ENCODE results near the gene ABHD3. TPM values are rescaled to one million over a fixed set of nuclear protein-coding genes. Genes with fewer than 3 reads are reported as not detected.

Gene ABHD3
- total and polyA plus RNA-seq, 11 donors: 2.1 to 15.6 (median 4.8) TPM

DNA sequence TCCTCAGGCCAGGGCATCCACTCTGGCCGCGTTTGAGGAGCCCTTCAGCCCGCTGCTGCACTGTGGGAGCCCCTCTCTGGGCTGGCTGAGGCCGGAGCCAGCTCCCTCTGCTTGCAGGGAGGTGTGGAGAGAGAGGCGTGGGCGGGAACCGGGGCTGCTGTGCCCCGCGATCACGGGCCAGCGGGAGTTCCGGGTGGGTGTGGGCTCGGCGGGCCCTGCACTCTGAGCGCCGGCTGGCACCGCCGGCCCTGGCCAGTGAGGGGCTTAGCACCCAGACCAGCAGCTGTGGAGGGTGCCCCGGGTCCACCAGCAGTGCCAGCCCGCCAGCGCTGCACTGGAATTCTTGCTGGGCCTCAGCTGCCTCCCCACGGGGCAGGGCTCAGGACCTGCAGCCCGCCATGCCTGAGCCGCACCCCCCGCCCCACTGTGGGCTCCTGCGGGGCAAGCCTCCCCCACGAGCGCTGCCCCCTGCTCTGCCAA, 1.9 kb upstream of the ABHD3 start:
- no peak for TF ChIP-seq POLR2A (IDR thresholded peaks at IDR 0.05)
- TF ChIP-seq, protein P1, sequence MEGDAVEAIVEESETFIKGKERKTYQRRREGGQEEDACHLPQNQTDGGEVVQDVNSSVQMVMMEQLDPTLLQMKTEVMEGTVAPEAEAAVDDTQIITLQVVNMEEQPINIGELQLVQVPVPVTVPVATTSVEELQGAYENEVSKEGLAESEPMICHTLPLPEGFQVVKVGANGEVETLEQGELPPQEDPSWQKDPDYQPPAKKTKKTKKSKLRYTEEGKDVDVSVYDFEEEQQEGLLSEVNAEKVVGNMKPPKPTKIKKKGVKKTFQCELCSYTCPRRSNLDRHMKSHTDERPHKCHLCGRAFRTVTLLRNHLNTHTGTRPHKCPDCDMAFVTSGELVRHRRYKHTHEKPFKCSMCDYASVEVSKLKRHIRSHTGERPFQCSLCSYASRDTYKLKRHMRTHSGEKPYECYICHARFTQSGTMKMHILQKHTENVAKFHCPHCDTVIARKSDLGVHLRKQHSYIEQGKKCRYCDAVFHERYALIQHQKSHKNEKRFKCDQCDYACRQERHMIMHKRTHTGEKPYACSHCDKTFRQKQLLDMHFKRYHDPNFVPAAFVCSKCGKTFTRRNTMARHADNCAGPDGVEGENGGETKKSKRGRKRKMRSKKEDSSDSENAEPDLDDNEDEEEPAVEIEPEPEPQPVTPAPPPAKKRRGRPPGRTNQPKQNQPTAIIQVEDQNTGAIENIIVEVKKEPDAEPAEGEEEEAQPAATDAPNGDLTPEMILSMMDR (IDR thresholded peaks at IDR 0.05): no peak
- H3K9me3 ChIP-seq: no peaks in the 10 kb centered on the region
- peaks cover 0 to 21% (median 7%) of the 10 kb centered on the region in 12 donors for H3K4me1 ChIP-seq
- DNase-seq: peak in 1 of 5 donors; percentile 65
- peaks cover 0 to 9% (median 0%) of the 10 kb centered on the region in 9 donors for H3K36me3 ChIP-seq
- no peak for ATAC-seq
- no peaks in the 10 kb centered on the region for H3K27me3 ChIP-seq
- no peak overlapping the region for H3K27ac ChIP-seq
- no peak overlapping the region for H3K4me3 ChIP-seq
- WGBS, 4 donors: 85 to 99% (median 98%) methylated on average over 8 to 28 of the region's 28 CpGs
- intact Hi-C loops (cut with DNase I): loop anchor here in 5 of 10 donors (5.0 to 10.0 kb wide), 3 partner anchors 36 to 102 kb away; partner anchors contain the start of genes ESCO1 (in 3 of the 5), MIB1 (in 2 of the 5) and SNRPD1 (in 1 of the 5)

DNA sequence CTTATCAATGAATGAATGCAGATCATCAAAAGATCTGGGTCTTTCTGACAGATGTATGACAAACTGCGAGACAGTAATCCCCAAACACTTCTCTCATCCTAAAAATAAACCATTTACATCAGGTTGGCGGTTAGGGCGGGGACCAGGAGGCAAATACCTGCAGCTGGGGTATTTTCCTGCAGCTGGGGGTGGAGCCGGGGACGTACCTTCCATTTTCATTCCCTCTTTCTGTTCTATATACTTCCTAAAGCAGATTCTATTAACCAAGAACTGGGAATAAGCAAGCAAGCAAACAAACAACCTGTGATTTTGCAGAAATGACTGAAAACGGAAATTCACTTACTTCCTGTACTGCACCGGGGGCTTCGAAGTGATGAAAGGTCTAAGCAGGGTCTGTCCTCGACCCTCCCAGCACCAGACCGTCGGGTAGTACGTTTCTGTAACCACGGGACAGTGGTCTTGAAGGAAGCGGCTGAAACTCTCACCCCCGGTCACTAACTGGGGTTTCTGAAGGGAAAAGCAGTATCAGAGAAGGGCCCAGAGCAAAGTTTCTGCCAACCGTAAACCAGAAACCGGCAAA, 1.2 kb downstream of the ABHD3 start:
- TF ChIP-seq POLR2A (IDR thresholded peaks at IDR 0.05): no peak
- TF ChIP-seq, protein P1 (IDR thresholded peaks at IDR 0.05): no peak
- no peak for DNase-seq
- peaks cover 0 to 21% (median 7%) of the 10 kb centered on the region in 12 donors for H3K4me1 ChIP-seq
- peak overlapping the region; percentile 46 to 99 (median 88) for H3K4me3 ChIP-seq
- no peak for ATAC-seq
- peaks cover 0 to 26% (median 1%) of the 10 kb centered on the region in 9 donors for H3K36me3 ChIP-seq
- no peaks in the 10 kb centered on the region for H3K9me3 ChIP-seq
- WGBS, 4 donors: 10 to 18% (median 15%) methylated on average over 15 to 17 of the region's 17 CpGs
- H3K27me3 ChIP-seq: no peaks in the 10 kb centered on the region
- intact Hi-C loops (cut with DNase I): loop anchor here in 5 of 10 donors (5.0 to 10.0 kb wide), 6 partner anchors 39 to 129 kb away; partner anchors contain the start of genes ESCO1 (in 4 of the 5), MIB1 (in 1 of the 5) and SNRPD1 (in 1 of the 5)
- peak overlapping the region in 9 of 12 donors; percentile 89 to 97 (median 93) for H3K27ac ChIP-seq

DNA sequence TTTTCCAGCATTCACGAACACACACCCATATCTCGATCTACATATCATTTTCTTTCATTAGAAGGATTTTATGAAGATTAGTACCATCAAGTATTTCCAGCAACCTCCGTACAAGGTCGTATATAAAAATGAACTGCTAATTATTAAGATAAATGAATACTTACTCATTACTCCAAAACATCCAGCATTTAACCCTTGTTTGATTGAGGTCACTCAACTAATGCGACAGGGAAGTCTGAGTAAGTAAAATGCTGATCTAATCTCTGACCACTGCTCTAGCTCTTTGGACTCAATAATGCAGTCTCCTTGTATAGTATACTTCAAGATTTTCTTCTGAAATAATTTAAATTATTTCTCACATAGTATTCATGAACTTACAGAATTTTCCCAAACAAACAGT, 2.0 kb downstream of the ABHD3 start:
- TF ChIP-seq, protein P1 (IDR thresholded peaks at IDR 0.05): no peak
- TF ChIP-seq POLR2A (IDR thresholded peaks at IDR 0.05): no peak
- peaks cover 0 to 26% (median 3%) of the 10 kb centered on the region in 9 donors for H3K36me3 ChIP-seq
- DNase-seq (no peak), ATAC-seq (no peak)
- intact Hi-C loops (cut with DNase I): loop anchor here in 5 of 10 donors (5.0 to 10.0 kb wide), 6 partner anchors 40 to 130 kb away; partner anchors contain the start of genes ESCO1 (in 4 of the 5), MIB1 (in 1 of the 5) and SNRPD1 (in 1 of the 5)
- peak overlapping the region in 2 of 12 donors; percentile 92 to 94 for H3K4me3 ChIP-seq
- 92 to 95% (median 94%) methylated on average over 5 of the region's 5 CpGs for WGBS, 4 donors
- no peaks in the 10 kb centered on the region for H3K27me3 ChIP-seq
- no peak overlapping the region for H3K27ac ChIP-seq
- no peaks in the 10 kb centered on the region for H3K9me3 ChIP-seq
- H3K4me1 ChIP-seq: peaks cover 0 to 21% (median 7%) of the 10 kb centered on the region in 12 donors

GRCh38 chr18:21701621-21702020, 3.0 kb downstream of the ABHD3 start:
- TF ChIP-seq POLR2A (IDR thresholded peaks at IDR 0.05): no peak
- TF ChIP-seq, protein P1 (IDR thresholded peaks at IDR 0.05): no peak
- no peak for DNase-seq
- H3K4me1 ChIP-seq: peaks cover 0 to 21% (median 7%) of the 10 kb centered on the region in 12 donors
- intact Hi-C loops (cut with DNase I): loop anchor here in 5 of 10 donors (5.0 to 10.0 kb wide), 6 partner anchors 41 to 131 kb away; partner anchors contain the start of genes ESCO1 (in 4 of the 5), MIB1 (in 1 of the 5) and SNRPD1 (in 1 of the 5)
- H3K4me3 ChIP-seq: no peak overlapping the region
- no peak for ATAC-seq
- peaks cover 0 to 28% (median 3%) of the 10 kb centered on the region in 9 donors for H3K36me3 ChIP-seq
- no peaks in the 10 kb centered on the region for H3K27me3 ChIP-seq
- no peaks in the 10 kb centered on the region for H3K9me3 ChIP-seq
- whole genome bisulfite sequencing, 4 donors: 91 to 99% (median 96%) methylated on average over 2 of the region's 2 CpGs
- no peak overlapping the region for H3K27ac ChIP-seq

All from heart left ventricle (tissue), 16 donors.